GM19238 (cell line): ENCODE results near the gene TEX22.

ENCODE experiments used
- DNase-seq: peaks from one replicate; pipeline ENCODE4 v3.0.0; 2011; ENCODE audit warnings: low spot score; ENCODE audit not compliant: insufficient read length

Gene TEX22

GRCh38 chr14:105420101-105420973 is 22.0 kb downstream of the TEX22 start:
- DNase-seq, result peak; percentile 63

- DNase-seq, result no peak
These were observed 22.8 kb downstream of the TEX22 start for GRCh38 chr14:105420974-105421674.

- DNase-seq, result no peak
These were observed 23.6 kb downstream of the TEX22 start for GRCh38 chr14:105421723-105422615.

GRCh38 chr14:105422695-105423487 is 24.6 kb downstream of the TEX22 start:
- no peak for DNase-seq

GRCh38 chr14:105423488-105424195 is 25.3 kb downstream of the TEX22 start:
- DNase-seq, result no peak

GRCh38 chr14:105424861-105425260 is 26.5 kb downstream of the TEX22 start:
- DNase-seq, result no peak

- DNase-seq, result no peak
These were observed 27.5 kb downstream of the TEX22 start for GRCh38 chr14:105425823-105426247.

GRCh38 chr14:105426416-105427130 is 28.2 kb downstream of the TEX22 start:
- DNase-seq, result no peak

- no peak for DNase-seq
These were observed 29.1 kb downstream of the TEX22 start for GRCh38 chr14:105427412-105427811.

- DNase-seq, result no peak
These were observed 29.7 kb downstream of the TEX22 start for GRCh38 chr14:105427936-105428485.

GRCh38 chr14:105430042-105430441 is 31.7 kb downstream of the TEX22 start:
- DNase-seq, result no peak

- DNase-seq, result no peak
These were observed 32.2 kb downstream of the TEX22 start for GRCh38 chr14:105430565-105430964.

- DNase-seq, result no peak
These were observed 32.9 kb downstream of the TEX22 start for GRCh38 chr14:105431256-105431655.

GRCh38 chr14:105432657-105433056 is 34.3 kb downstream of the TEX22 start:
- no peak for DNase-seq

- DNase-seq, result no peak
These were observed 34.8 kb downstream of the TEX22 start for GRCh38 chr14:105433161-105433605.

GRCh38 chr14:105436402-105436801 is 38.1 kb downstream of the TEX22 start:
- no peak for DNase-seq

- no peak for DNase-seq
These were observed 38.8 kb downstream of the TEX22 start for GRCh38 chr14:105436891-105437722.
